ENCODE data around the gene EIF2S2.
"Not testable (repeated sequence)": the region's sequence is repeated elsewhere in the genome, so short reads cannot be mapped to it uniquely, and the experiment has no call there.

Gene EIF2S2

GRCh38 chr20:34143951-34144350 is 31.9 kb upstream of the EIF2S2 start:
- H3K27me3 Mint-ChIP-seq (ENCODE audit: low read depth) = peaks cover 12% of the 10 kb centered on the region
- no peak overlapping the region for H3K4me3 Mint-ChIP-seq
- peak overlapping the region in 1 of 3 experiments; percentile 8 for H3K27ac Mint-ChIP-seq
- H3K9me3 Mint-ChIP-seq = no peaks in the 10 kb centered on the region
- no peaks in the 10 kb centered on the region for H3K4me1 Mint-ChIP-seq
- no peaks in the 10 kb centered on the region for H3K36me3 Mint-ChIP-seq (ENCODE audit: low read depth)
- no peak for TF ChIP-seq CTCF (IDR thresholded peaks at IDR 0.05; ENCODE audit: unreplicated experiment in 3 of 3)

DNA sequence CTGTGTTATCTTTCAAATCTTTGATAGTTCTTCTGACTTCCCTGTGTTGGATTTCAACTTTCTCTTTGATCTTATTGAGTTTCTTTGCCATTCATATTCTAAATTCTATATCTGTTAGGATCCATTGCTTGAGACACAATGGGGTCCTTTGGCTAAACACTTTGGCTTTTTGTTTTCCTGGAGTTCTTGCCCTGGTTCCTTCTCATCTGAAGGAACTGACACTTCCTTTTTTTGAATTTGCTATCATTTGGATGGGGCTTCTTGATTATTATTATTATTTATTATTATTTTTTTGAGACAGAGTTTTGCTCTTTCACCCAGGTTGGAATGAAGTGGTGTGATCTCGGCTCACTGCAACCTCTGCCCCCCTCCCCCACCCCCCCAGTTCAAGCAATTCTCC is 30.1 kb upstream of the EIF2S2 start:
- Mint-ChIP-seq H3K36me3 (ENCODE audit: low read depth) (no peaks in the 10 kb centered on the region), H3K27ac (no peak overlapping the region), H3K9me3 (no peaks in the 10 kb centered on the region), H3K27me3 (ENCODE audit: low read depth) (peaks cover 12% of the 10 kb centered on the region), H3K4me3 (no peak overlapping the region), H3K4me1 (no peaks in the 10 kb centered on the region)
- no peak for TF ChIP-seq CTCF (IDR thresholded peaks at IDR 0.05; ENCODE audit: unreplicated experiment in 3 of 3)

DNA sequence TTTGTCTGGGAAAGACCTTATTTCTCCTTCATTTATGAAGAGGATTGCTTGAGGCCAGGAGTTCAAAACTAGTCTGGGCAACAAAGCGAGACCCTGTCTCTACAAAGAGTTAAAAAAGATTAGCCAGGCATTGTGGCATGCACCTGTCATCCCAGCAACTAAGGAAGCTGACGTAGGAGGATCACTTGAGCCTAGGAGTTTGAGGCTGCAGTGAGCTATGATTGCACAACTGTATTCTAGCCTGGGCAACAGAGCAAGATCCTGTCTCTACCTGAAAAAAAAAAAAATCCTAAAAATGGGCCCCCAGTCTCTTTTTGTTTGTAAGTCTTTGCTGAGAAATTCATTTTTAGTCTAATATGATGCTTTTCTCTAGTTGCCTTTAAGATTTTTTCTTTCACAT is 29.2 kb upstream of the EIF2S2 start:
- TF ChIP-seq CTCF (IDR thresholded peaks at IDR 0.05; ENCODE audit: unreplicated experiment in 3 of 3) = no peak

DNA sequence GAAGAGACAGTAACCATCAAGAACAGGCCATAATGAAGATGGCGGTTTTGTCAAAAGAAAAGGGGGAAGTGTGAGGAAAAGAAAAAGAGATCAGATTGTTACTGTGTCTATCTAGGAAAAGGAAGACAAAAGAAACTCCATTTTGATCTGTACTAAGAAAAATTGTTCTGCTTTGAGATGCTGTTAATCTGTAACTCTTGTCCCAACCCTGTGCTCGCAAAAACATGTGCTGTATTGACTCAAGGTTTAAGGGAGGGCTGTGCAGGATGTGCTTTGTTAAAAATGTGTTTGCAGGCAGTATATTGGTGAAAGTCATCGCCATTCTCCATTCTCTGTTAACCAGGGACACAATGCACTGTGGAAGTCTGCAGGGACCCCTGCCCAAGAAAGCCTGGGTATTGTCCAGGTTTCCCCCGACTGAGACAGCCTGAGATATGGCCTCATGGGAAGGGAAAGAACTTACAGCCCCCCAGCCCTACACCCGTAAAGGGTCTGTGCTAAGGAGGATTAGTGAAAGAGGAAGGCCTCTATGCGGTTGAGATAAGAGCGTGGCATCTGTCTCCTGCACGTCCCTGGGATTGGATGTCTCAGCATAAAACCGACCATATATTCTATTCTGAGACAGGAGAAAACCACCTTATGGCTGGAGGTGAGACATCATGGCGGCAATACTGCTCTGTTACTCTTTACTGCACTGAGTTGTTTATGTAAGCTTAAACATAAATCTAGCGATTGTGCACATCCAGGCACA is 23.7 kb upstream of the EIF2S2 start:
- H3K9me3 Mint-ChIP-seq; H3K27me3 Mint-ChIP-seq (ENCODE audit: low read depth); H3K36me3 Mint-ChIP-seq (ENCODE audit: low read depth): not testable (repeated sequence)

More for the DNA sequence above, 29.2 kb upstream of the EIF2S2 start:
- Mint-ChIP-seq H3K4me3 (no peak overlapping the region), H3K36me3 (ENCODE audit: low read depth) (no peaks in the 10 kb centered on the region), H3K4me1 (no peaks in the 10 kb centered on the region), H3K27ac (no peak overlapping the region), H3K27me3 (ENCODE audit: low read depth) (peaks cover 12% of the 10 kb centered on the region), H3K9me3 (no peaks in the 10 kb centered on the region)

DNA sequence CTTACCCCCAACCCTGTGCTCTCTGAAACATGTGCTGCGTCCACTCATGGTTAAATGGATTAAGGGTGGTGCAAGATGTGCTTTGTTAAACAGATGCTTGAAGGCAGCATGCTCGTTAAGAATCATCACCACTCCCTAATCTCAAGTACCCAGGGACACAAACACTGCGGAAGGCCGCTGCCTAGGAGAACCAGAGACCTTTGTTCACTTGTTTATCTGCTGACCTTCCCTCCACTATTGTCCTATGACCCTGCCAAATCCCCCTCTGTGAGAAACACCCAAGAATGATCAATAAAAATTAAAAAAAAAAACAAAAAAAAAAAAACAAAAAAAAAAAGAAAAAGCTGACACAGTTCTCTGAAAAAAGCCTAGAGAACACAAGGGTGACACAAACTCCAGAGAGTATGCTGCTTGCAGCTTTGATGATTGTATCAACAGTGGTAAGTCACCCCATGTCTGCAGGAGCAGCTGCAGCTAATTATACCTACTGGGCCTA is 21.4 kb upstream of the EIF2S2 start:
- H3K4me1 Mint-ChIP-seq = peaks cover 22% of the 10 kb centered on the region
- not testable (repeated sequence) for H3K4me3 Mint-ChIP-seq; H3K9me3 Mint-ChIP-seq; H3K27ac Mint-ChIP-seq; H3K36me3 Mint-ChIP-seq (ENCODE audit: low read depth); H3K27me3 Mint-ChIP-seq (ENCODE audit: low read depth)

More for the DNA sequence above, 23.7 kb upstream of the EIF2S2 start:
- H3K27ac Mint-ChIP-seq, H3K4me3 Mint-ChIP-seq: not testable (repeated sequence)
- H3K4me1 Mint-ChIP-seq = peaks cover 11% of the 10 kb centered on the region

GRCh38 chr20:34132943-34133342 is 20.9 kb upstream of the EIF2S2 start:
- H3K4me3 Mint-ChIP-seq; H3K9me3 Mint-ChIP-seq; H3K36me3 Mint-ChIP-seq (ENCODE audit: low read depth); H3K27ac Mint-ChIP-seq; H3K27me3 Mint-ChIP-seq (ENCODE audit: low read depth): not testable (repeated sequence)
- peaks cover 22% of the 10 kb centered on the region for H3K4me1 Mint-ChIP-seq

DNA sequence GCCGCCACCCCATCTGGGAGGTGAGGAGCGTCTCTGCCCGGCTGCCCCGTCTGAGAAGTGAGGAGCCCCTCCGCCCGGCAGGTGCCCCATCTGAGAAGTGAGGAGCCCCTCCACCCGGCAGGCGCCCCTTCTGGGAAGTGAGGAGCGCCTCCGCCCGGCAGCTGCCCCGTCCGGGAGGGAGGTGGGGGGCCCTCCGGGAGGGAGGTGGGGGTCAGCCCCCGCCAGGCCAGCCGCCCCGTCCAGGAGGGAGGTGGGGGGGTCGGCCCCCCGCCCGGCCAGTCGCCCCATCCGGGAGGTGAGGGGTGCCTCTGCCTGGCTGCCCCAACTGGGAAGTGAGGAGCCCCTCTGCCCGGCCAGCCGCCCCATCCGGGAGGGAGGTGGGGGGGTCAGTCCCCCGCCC is 20.4 kb upstream of the EIF2S2 start:
- H3K4me3 Mint-ChIP-seq; H3K27ac Mint-ChIP-seq; H3K36me3 Mint-ChIP-seq (ENCODE audit: low read depth); H3K27me3 Mint-ChIP-seq (ENCODE audit: low read depth); H3K9me3 Mint-ChIP-seq: not testable (repeated sequence)
- H3K4me1 Mint-ChIP-seq = peaks cover 22% of the 10 kb centered on the region

DNA sequence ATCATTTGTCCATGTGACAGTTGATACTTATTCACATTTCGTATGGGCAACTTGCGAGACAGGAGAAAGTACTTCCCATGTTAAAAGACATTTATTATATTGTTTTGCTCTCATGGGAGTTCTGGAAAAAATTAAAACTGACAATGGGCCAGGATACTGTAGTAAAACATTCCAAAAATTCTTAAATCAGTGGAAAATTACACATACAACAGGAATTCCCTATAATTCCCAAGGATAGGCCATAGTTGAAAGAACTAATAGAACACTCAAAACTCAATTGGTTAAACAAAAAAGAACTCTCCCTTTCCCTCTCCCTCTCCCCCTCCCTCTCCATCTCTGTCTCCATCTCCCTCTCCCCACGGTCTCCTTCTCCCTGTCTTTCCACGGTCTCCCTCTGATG is 19.4 kb upstream of the EIF2S2 start:
- H3K4me1 Mint-ChIP-seq = peaks cover 22% of the 10 kb centered on the region
- peaks cover 5% of the 10 kb centered on the region for H3K9me3 Mint-ChIP-seq
- H3K4me3 Mint-ChIP-seq = no peak overlapping the region
- TF ChIP-seq CTCF (IDR thresholded peaks at IDR 0.05; ENCODE audit: unreplicated experiment in 3 of 3) = no peak
- H3K27me3 Mint-ChIP-seq (ENCODE audit: low read depth) = no peaks in the 10 kb centered on the region
- peak overlapping the region in 1 of 3 experiments; percentile 24 for H3K27ac Mint-ChIP-seq
- no peaks in the 10 kb centered on the region for H3K36me3 Mint-ChIP-seq (ENCODE audit: low read depth)

Measured in nephron (organoid).